ENCODE results near the gene PSMF1. TPM values are rescaled to one million over a fixed set of nuclear protein-coding genes. Genes with fewer than 3 reads are reported as not detected.

The PSMF1 gene
- total and polyA plus RNA-seq, 2 donors (not counting 3 experiments of a cell fraction or from before 2014, with no cell fraction given): 142 to 354 TPM

GRCh38 chr20:1174787-1175186, 56.4 kb downstream of the PSMF1 start:
- no peaks in the 10 kb centered on the region for H4K20me1 ChIP-seq (replicated peaks; ENCODE audit: control insufficient read depth, extremely low read depth, insufficient read depth, low read length)
- TF ChIP-seq CTCF (IDR thresholded peaks at IDR 0.05; ENCODE audit: extremely low read depth in 1 of 2, insufficient read depth in 1 of 2, low read depth in 1 of 2, low read length in 2 of 2): no peak
- TF ChIP-seq POLR2AphosphoS5 (IDR thresholded peaks at IDR 0.05; ENCODE audit: insufficient read depth, low read depth, low read length): no peak
- no peak for TF ChIP-seq MYC (IDR thresholded peaks at IDR 0.05; ENCODE audit: low read depth, low read length)
- no peak for TF ChIP-seq MAX (IDR thresholded peaks at IDR 0.05; ENCODE audit: insufficient read depth, insufficient read length)
- TF ChIP-seq FOS (IDR thresholded peaks at IDR 0.05; ENCODE audit: borderline replicate concordance, insufficient read depth, low read length): no peak
- TF ChIP-seq POLR2A (IDR thresholded peaks at IDR 0.05; ENCODE audit: low read depth, low read length): no peak
- no peak for TF ChIP-seq EZH2 (IDR thresholded peaks at IDR 0.05; ENCODE audit: borderline replicate concordance, low read depth, low read length, severe bottlenecking)
- TF ChIP-seq JUN (IDR thresholded peaks at IDR 0.05; ENCODE audit: borderline replicate concordance, insufficient read depth, insufficient read length, low read depth): no peak
- TF ChIP-seq GATA2 (IDR thresholded peaks at IDR 0.05; ENCODE audit: insufficient read depth, insufficient read length, low read depth, low read length): no peak
- no peak overlapping the region for H3K9ac ChIP-seq (replicated peaks; ENCODE audit: extremely low read depth, insufficient read depth, low read length)
- ChIA-PET CTCF (interaction anchor here (0.7 kb wide), 1 partner anchor 67 kb away, joined by 3 read pairs; no protein-coding TSS in a partner anchor), POLR2A (no interaction called here)
- BruUV-seq (replicated peaks): no TSS peak
- DNase-seq (ENCODE audit: low read depth, low spot score) (no peak), FAIRE-seq (no peak)
- H3K9me1 ChIP-seq (replicated peaks; ENCODE audit: control insufficient read depth, extremely low read depth, insufficient read depth, low read length): no peaks in the 10 kb centered on the region
- no peaks in the 10 kb centered on the region for H3K79me2 ChIP-seq (ENCODE audit: control insufficient read depth, insufficient read depth, low read length)
- no peaks in the 10 kb centered on the region for H3K27me3 ChIP-seq (ENCODE audit: control insufficient read depth in 2 of 2, insufficient read depth in 2 of 2, low read length in 2 of 2)
- intact Hi-C loops (cut with micrococcal nuclease) (no loop called here), dilution Hi-C loops (cut with MboI; ENCODE audit: extremely low pct_ligation_motif_present, low sequenced_read_pairs) (no loop called here)
- no peak overlapping the region for H3K4me2 ChIP-seq (ENCODE audit: insufficient read depth, low read length)
- no peak overlapping the region for H3K27ac ChIP-seq (ENCODE audit: insufficient read depth, low read depth, low read length)
- H3K4me1 ChIP-seq (ENCODE audit: control insufficient read depth, extremely low read depth, insufficient read depth, low read length): no peaks in the 10 kb centered on the region
- no peaks in the 10 kb centered on the region for H3K9me3 ChIP-seq (replicated peaks; ENCODE audit: control insufficient read depth, insufficient read depth, low read length)
- no peak overlapping the region for H2AFZ ChIP-seq (ENCODE audit: low read depth, low read length)
- H3K4me3 ChIP-seq (replicated peaks in 1 of 3; ENCODE audit: insufficient read depth in 1 of 3, low read depth in 1 of 3, low read length in 3 of 3): no peak overlapping the region
- H3K36me3 ChIP-seq (ENCODE audit: control insufficient read depth in 2 of 2, extremely low read depth in 1 of 2, insufficient read depth in 2 of 2, low read length in 2 of 2): peaks cover under 1 to 2% of the 10 kb centered on the region in 2 experiments

Measured in endothelial cell of umbilical vein (primary cell).